ENCODE measurements around the gene XRN1. TPM values are rescaled to one million over a fixed set of nuclear protein-coding genes. Genes with fewer than 3 reads are reported as not detected.

The XRN1 gene
- total and polyA plus RNA-seq, 2 of the 8 experiments (the other 6 are each of a cell fraction or from before 2014, with no cell fraction given): 1.9 to 17.2 TPM

DNA sequence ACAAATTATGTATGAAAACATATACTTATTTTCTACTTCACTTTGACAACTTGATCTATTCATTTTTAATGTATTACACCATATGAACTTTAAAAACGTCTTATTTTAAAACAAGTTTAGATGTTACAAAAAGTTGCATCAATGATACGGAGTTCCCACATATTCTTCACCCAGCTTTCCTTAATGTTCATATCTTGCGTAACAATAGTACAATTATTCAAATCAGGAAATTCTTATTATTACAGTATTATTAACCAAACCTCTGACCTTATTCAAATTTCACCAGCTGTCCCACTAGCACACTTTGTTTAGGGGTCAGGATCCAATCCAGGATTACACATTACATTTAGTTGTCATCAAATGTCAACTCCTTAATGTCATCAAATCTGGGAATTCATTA, 12.9 kb upstream of the XRN1 start:
- DNase-seq (ENCODE audit: low read depth in 1 of 2, low spot score in 2 of 2) (no peak), FAIRE-seq (no peak)
- Histone ChIP-seq H3K9ac (replicated peaks in 1 of 4; ENCODE audit: extremely low read depth in 1 of 4, low read depth in 3 of 4, low read length in 3 of 4) (no peak overlapping the region), H3K4me3 (ENCODE audit: extremely low read depth in 1 of 4, insufficient read depth in 2 of 4, low read depth in 3 of 4, low read length in 4 of 4) (no peak overlapping the region), H3K36me3 (ENCODE audit: control insufficient read depth in 2 of 4, insufficient read depth in 4 of 4, low read length in 3 of 4) (peaks cover 0 to 7% (median 0%) of the 10 kb centered on the region in 4 experiments; a peak in 3 of 8 replicates), H3K23ac (ENCODE audit: insufficient read length) (no peak overlapping the region), H2BK20ac (ENCODE audit: low read length) (no peak overlapping the region), H3K27ac (ENCODE audit: low read depth, low read length) (no peak overlapping the region), H3K4me1 (replicated peaks in 1 of 4; ENCODE audit: control insufficient read depth in 3 of 4, insufficient read depth in 4 of 4, low read length in 3 of 4) (no peaks in the 10 kb centered on the region), H3K27me3 (replicated peaks in 1 of 4; ENCODE audit: control insufficient read depth in 3 of 4, extremely low read depth in 1 of 4, insufficient read depth in 3 of 4, low read length in 3 of 4) (no peaks in the 10 kb centered on the region), H2BK12ac (ENCODE audit: low read depth, low read length) (no peak overlapping the region), H3K18ac (ENCODE audit: extremely low read depth, low read length) (no peak overlapping the region), H3K14ac (ENCODE audit: insufficient read length) (no peak overlapping the region), H2BK5ac (ENCODE audit: low read depth, low read length) (no peak overlapping the region), H3K23me2 (ENCODE audit: low read depth, low read length) (no peaks in the 10 kb centered on the region), H3K9me3 (ENCODE audit: insufficient read depth in 2 of 2, low read depth in 1 of 2, low read length in 1 of 2) (no peaks in the 10 kb centered on the region), H2BK15ac (ENCODE audit: low read length) (no peak overlapping the region), H4K20me1 (replicated peaks in 1 of 2; ENCODE audit: control insufficient read depth in 1 of 2, insufficient read depth in 2 of 2, low read length in 2 of 2) (no peaks in the 10 kb centered on the region), H2AFZ (ENCODE audit: low read length) (no peak overlapping the region), H4K5ac (ENCODE audit: insufficient read length, low read depth, low read length) (no peak overlapping the region), H2BK120ac (replicated peaks; ENCODE audit: low read depth, low read length) (no peak overlapping the region), H3K4me2 (ENCODE audit: insufficient read depth in 1 of 2, low read depth in 2 of 2, low read length in 2 of 2) (no peak overlapping the region), H3K79me1 (ENCODE audit: low read depth, low read length) (no peaks in the 10 kb centered on the region), H4K91ac (replicated peaks; ENCODE audit: insufficient read length, low read length) (no peak overlapping the region), H3K4ac (replicated peaks; ENCODE audit: insufficient read length, low read depth, low read length) (no peak overlapping the region), H3K56ac (replicated peaks; ENCODE audit: insufficient read length, low read depth, low read length) (no peak overlapping the region), H4K8ac (ENCODE audit: extremely low read depth, insufficient read depth, low read length) (no peak overlapping the region), H2AK5ac (ENCODE audit: low read depth, low read length) (no peak overlapping the region), H3K79me2 (ENCODE audit: control insufficient read depth in 1 of 2, insufficient read depth in 2 of 2, low read length in 2 of 2) (no peaks in the 10 kb centered on the region)
- WGBS, 2 experiments (ENCODE audit: extremely low coverage in 1 of 2, insufficient coverage in 1 of 2, insufficient read length in 1 of 2, insufficient replicate concordance in 2 of 2, low coverage in 1 of 2, low lambda C conversion rate in 2 of 2, missing lambda C conversion rate in 1 of 2): 77% methylated on average over 3 of the region's 3 CpGs; no CpG with 5 or more reads in 1 of the 2 experiments
- TF ChIP-seq RAD21 (IDR thresholded peaks at IDR 0.05 in 1 of 2, conservative IDR thresholded peaks at IDR 0.05 in 1 of 2; ENCODE audit: low read depth in 2 of 2, low read length in 2 of 2) (no peak), NRF1 (IDR thresholded peaks at IDR 0.05; ENCODE audit: low read depth, low read length) (no peak), BRCA1 (IDR thresholded peaks at IDR 0.05; ENCODE audit: low read depth, low read length) (no peak), TBP (IDR thresholded peaks at IDR 0.05; ENCODE audit: low read depth, low read length) (no peak), CEBPB (IDR thresholded peaks at IDR 0.05; ENCODE audit: low read depth, low read length) (no peak), SP4 (IDR thresholded peaks at IDR 0.05; ENCODE audit: low read length) (no peak), CHD2 (IDR thresholded peaks at IDR 0.05; ENCODE audit: low read length) (no peak), EGR1 (IDR thresholded peaks at IDR 0.05; ENCODE audit: borderline replicate concordance, low read depth, low read length) (no peak), TAF7 (optimal IDR thresholded peaks at IDR 0.05; ENCODE audit: borderline replicate concordance, low read depth, low read length) (no peak), RFX5 (IDR thresholded peaks at IDR 0.05; ENCODE audit: borderline replicate concordance, low read depth, low read length) (no peak), TAF1 (IDR thresholded peaks at IDR 0.05; ENCODE audit: low read depth, low read length) (no peak), JUND (IDR thresholded peaks at IDR 0.05; ENCODE audit: low read length) (no peak), FOSL1 (IDR thresholded peaks at IDR 0.05; ENCODE audit: insufficient read depth, low read depth, low read length) (no peak)
- ChIA-PET POLR2A (ENCODE audit: partially characterized antibody) (no interaction called here), CTCF (ENCODE audit: partially characterized antibody) (no interaction called here)
